ENCODE data around the gene DNAJC7. TPM values are rescaled to one million over a fixed set of nuclear protein-coding genes. Genes with fewer than 3 reads are reported as not detected.
"Not testable (repeated sequence)": the region's sequence is repeated elsewhere in the genome, so short reads cannot be mapped to it uniquely, and the experiment has no call there.

Gene DNAJC7
- total RNA-seq, 1 donor from 2014 or later, result 55.3 TPM

DNA sequence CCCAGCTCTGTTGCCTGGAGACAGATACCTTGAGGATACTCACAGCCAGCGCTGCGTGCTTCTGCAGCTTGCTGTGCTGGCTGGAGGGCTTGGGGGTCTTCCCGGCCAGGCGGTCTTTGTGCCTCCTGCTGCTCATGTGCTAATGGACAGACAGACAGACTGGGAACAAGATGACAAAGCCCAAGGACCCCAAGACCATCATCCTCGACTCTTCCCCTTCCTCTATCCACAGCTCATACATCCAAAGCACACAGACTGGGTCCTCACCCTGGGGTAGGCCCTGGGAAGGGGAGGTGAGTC is 10.3 kb upstream of the DNAJC7 start:
- Histone ChIP-seq H3K27me3 (ENCODE audit: control insufficient read depth in 3 of 3, insufficient read depth in 3 of 3, low read length in 3 of 3) (no peaks in the 10 kb centered on the region), H3K4me1 (ENCODE audit: control insufficient read depth in 3 of 3, insufficient read depth in 3 of 3, low read length in 3 of 3) (peaks cover 15 to 26% (median 18%) of the 10 kb centered on the region in 3 donors), H3K36me3 (ENCODE audit: control insufficient read depth in 3 of 3, insufficient read depth in 3 of 3, low read length in 3 of 3) (peaks cover 18 to 21% (median 19%) of the 10 kb centered on the region in 3 donors), H3K9me3 (ENCODE audit: control insufficient read depth in 3 of 3, low read length in 3 of 3) (no peaks in the 10 kb centered on the region), H3K9ac (ENCODE audit: low read depth in 1 of 3, low read length in 3 of 3) (no peak overlapping the region), H3K27ac (ENCODE audit: low read depth, low read length) (no peak overlapping the region), H3K4me3 (ENCODE audit: low read length in 3 of 3) (no peak overlapping the region)

DNA sequence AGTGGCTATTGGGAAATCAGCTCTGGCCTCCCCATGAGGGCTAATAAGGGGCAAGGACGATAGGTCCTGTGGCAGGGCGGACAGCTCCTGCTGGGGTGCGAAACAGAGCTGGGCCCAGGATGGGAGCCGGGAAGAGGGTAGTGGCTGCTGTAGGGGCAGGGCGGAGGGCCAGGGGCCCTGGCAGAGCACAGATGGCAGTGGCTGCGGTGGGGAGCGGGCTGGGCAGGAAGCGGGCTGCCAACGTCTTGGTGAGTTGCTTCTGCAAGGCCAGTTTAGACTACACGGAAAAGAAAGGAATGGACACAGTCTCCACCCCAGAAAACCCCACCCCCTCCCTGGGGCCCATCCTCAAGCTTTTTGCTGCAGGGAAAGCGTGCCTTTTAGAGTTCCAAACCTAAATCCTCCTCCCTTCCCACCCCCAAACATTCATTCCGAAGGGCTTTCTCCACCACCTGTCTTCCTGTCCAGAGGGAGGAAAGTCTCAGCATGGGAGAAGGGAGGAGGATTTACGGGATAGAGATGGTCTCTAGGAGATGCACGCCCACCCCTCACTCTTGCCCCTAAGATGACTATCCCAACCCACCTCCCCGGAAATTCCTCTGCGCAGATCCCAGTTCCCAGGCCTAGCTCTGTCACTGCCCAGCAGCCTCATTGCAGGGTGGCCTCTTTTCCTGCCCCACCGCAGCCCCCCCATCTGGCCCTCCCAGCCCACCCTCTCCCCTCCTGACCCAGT is 9.8 kb upstream of the DNAJC7 start:
- Histone ChIP-seq H3K36me3 (ENCODE audit: control insufficient read depth in 3 of 3, insufficient read depth in 3 of 3, low read length in 3 of 3) (peaks cover 23 to 26% (median 24%) of the 10 kb centered on the region in 3 donors), H3K4me1 (ENCODE audit: control insufficient read depth in 3 of 3, insufficient read depth in 3 of 3, low read length in 3 of 3) (peaks cover 15 to 26% (median 18%) of the 10 kb centered on the region in 3 donors), H3K9ac (ENCODE audit: low read depth in 1 of 3, low read length in 3 of 3) (no peak overlapping the region), H3K4me3 (ENCODE audit: low read length in 3 of 3) (no peak overlapping the region), H3K9me3 (ENCODE audit: control insufficient read depth in 3 of 3, low read length in 3 of 3) (no peaks in the 10 kb centered on the region), H3K27me3 (ENCODE audit: control insufficient read depth in 3 of 3, insufficient read depth in 3 of 3, low read length in 3 of 3) (no peaks in the 10 kb centered on the region), H3K27ac (ENCODE audit: low read depth, low read length) (no peak overlapping the region)

DNA sequence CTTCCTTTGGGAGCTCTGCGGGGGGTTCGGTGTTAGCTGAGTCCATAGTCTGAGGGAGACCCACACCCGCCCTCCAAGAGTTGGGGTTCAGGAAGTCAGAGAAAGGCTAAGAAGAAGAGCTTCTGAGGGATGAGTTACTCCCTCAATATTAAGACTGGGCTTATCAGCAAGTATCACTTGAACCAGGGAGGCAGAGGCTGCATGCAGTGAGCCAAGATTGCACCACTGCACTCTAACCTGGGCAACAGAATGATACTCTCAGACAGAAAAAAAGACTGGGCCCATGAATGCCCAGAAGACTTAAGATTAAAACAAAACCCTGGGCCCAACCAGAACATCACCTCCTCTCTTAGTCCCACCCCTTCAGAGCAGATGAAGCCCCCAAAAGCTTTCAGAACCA is 8.7 kb upstream of the DNAJC7 start:
- no peak overlapping the region for H3K27ac ChIP-seq (ENCODE audit: low read depth, low read length)
- H3K4me3 ChIP-seq (ENCODE audit: low read length in 3 of 3), result no peak overlapping the region
- H3K36me3 ChIP-seq (ENCODE audit: control insufficient read depth in 3 of 3, insufficient read depth in 3 of 3, low read length in 3 of 3), result peaks cover 24 to 29% (median 26%) of the 10 kb centered on the region in 3 donors
- peaks cover 22 to 32% (median 26%) of the 10 kb centered on the region in 3 donors for H3K4me1 ChIP-seq (ENCODE audit: control insufficient read depth in 3 of 3, insufficient read depth in 3 of 3, low read length in 3 of 3)
- H3K9ac ChIP-seq (ENCODE audit: low read depth in 1 of 3, low read length in 3 of 3), result no peak overlapping the region
- H3K27me3 ChIP-seq (ENCODE audit: control insufficient read depth in 3 of 3, insufficient read depth in 3 of 3, low read length in 3 of 3), result no peaks in the 10 kb centered on the region
- H3K9me3 ChIP-seq (ENCODE audit: control insufficient read depth in 3 of 3, low read length in 3 of 3), result no peaks in the 10 kb centered on the region

DNA sequence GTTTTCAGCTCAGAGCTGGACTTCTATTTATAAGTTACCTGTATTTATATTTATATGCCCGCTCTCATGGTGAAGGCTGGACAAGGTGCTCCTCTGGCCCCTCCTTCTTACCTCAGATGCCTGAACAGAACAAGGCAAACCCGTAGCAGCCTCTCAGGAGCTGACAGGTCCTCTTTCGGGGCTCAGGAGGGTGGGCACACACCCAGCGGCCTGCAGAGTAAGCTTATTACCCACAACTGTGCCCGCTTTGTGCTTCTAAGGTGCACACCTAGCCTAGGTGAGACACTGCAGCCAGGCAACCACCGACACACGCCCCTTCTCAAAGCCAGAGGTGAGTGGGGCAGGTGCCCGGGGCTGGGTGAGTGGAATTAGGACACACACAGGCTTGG is 7.9 kb upstream of the DNAJC7 start:
- no peaks in the 10 kb centered on the region for H3K27me3 ChIP-seq (ENCODE audit: control insufficient read depth in 3 of 3, insufficient read depth in 3 of 3, low read length in 3 of 3)
- H3K4me3 ChIP-seq (ENCODE audit: low read length in 3 of 3), result peak overlapping the region in 1 of 3 donors; percentile 52
- peak overlapping the region; percentile 7 to 69 (median 21) for H3K9ac ChIP-seq (ENCODE audit: low read depth in 1 of 3, low read length in 3 of 3)
- H3K36me3 ChIP-seq (ENCODE audit: control insufficient read depth in 3 of 3, insufficient read depth in 3 of 3, low read length in 3 of 3), result peaks cover 24 to 29% (median 26%) of the 10 kb centered on the region in 3 donors
- H3K4me1 ChIP-seq (ENCODE audit: control insufficient read depth in 3 of 3, insufficient read depth in 3 of 3, low read length in 3 of 3), result peaks cover 29 to 37% (median 30%) of the 10 kb centered on the region in 3 donors
- H3K27ac ChIP-seq (ENCODE audit: low read depth, low read length), result peak overlapping the region; percentile 55
- H3K9me3 ChIP-seq (ENCODE audit: control insufficient read depth in 3 of 3, low read length in 3 of 3), result no peaks in the 10 kb centered on the region

DNA sequence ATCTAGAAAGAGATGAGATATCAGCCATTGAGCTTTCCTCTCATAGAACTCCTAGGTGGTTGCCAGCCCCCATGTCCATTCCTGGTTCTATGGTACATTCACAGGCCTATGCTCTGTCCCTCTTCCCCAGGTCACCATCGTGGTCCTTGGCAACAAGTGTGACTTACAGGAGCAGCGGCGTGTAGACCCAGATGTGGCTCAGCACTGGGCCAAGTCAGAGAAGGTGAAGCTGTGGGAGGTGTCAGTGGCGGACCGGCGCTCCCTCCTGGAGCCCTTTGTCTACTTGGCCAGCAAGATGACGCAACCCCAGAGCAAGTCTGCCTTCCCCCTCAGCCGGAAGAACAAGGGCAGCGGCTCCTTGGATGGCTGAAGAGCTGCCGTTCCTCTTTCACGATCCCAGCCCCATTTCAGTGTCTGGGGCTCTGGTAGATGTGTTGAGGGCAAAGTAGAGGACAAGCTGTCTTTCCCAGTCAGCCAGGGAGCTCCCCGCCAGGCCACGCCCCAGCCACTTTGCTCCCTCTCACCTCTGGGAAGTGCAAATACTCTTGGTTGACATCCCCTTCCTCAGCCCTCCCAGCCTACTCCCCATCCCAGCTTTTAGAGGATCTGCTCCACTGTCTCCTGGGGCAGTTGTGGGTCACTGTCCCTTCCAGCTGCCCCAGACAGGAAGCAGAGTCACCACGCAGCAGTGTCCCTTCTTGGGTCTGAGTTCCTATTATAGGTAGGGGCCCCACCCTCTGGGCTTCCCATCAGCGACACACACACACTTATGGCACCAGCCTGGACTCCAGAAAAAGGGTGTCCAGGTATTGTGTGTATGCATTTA is 6.5 kb upstream of the DNAJC7 start:
- Histone ChIP-seq H3K4me1 (ENCODE audit: control insufficient read depth in 3 of 3, insufficient read depth in 3 of 3, low read length in 3 of 3) (peaks cover 29 to 39% (median 35%) of the 10 kb centered on the region in 3 donors), H3K27ac (ENCODE audit: low read depth, low read length) (peak overlapping the region; percentile 55), H3K27me3 (ENCODE audit: control insufficient read depth in 3 of 3, insufficient read depth in 3 of 3, low read length in 3 of 3) (no peaks in the 10 kb centered on the region), H3K9ac (ENCODE audit: low read depth in 1 of 3, low read length in 3 of 3) (peak overlapping the region in 2 of 3 donors; percentile 12 to 51), H3K4me3 (ENCODE audit: low read length in 3 of 3) (no peak overlapping the region), H3K9me3 (ENCODE audit: control insufficient read depth in 3 of 3, low read length in 3 of 3) (no peaks in the 10 kb centered on the region), H3K36me3 (ENCODE audit: control insufficient read depth in 3 of 3, insufficient read depth in 3 of 3, low read length in 3 of 3) (peaks cover 24 to 29% (median 26%) of the 10 kb centered on the region in 3 donors)

DNA sequence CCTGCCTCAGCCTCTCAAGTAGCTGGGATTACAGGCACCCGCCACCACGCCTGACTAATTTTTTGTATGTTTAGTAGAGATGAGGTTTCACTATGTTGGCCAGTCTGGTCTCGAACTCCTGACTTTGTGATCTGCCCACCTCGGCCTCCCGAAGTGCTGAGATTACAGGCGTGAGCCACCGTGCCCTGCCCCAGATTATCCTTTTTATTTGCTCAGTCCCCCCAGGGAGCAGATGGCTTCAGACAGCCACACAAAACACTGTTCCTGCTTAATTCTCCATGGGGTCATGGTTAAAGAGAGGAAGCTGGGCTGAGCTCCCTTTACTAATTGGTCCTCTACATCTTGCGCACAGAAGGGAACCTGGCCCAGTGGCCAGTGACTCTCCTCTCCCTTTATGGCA is 3.6 kb upstream of the DNAJC7 start:
- Histone ChIP-seq H3K4me1 (ENCODE audit: control insufficient read depth in 3 of 3, insufficient read depth in 3 of 3, low read length in 3 of 3) (peaks cover 41 to 57% (median 52%) of the 10 kb centered on the region in 3 donors), H3K9ac (ENCODE audit: low read depth in 1 of 3, low read length in 3 of 3) (peak overlapping the region in 2 of 3 donors; percentile 97 to 98), H3K4me3 (ENCODE audit: low read length in 3 of 3) (peak overlapping the region; percentile 83 to 94 (median 91)), H3K36me3 (ENCODE audit: control insufficient read depth in 3 of 3, insufficient read depth in 3 of 3, low read length in 3 of 3) (peaks cover 24 to 29% (median 25%) of the 10 kb centered on the region in 3 donors)
- H3K27ac ChIP-seq (ENCODE audit: low read depth, low read length); H3K9me3 ChIP-seq (ENCODE audit: control insufficient read depth in 3 of 3, low read length in 3 of 3); H3K27me3 ChIP-seq (ENCODE audit: control insufficient read depth in 3 of 3, insufficient read depth in 3 of 3, low read length in 3 of 3): not testable (repeated sequence)

DNA sequence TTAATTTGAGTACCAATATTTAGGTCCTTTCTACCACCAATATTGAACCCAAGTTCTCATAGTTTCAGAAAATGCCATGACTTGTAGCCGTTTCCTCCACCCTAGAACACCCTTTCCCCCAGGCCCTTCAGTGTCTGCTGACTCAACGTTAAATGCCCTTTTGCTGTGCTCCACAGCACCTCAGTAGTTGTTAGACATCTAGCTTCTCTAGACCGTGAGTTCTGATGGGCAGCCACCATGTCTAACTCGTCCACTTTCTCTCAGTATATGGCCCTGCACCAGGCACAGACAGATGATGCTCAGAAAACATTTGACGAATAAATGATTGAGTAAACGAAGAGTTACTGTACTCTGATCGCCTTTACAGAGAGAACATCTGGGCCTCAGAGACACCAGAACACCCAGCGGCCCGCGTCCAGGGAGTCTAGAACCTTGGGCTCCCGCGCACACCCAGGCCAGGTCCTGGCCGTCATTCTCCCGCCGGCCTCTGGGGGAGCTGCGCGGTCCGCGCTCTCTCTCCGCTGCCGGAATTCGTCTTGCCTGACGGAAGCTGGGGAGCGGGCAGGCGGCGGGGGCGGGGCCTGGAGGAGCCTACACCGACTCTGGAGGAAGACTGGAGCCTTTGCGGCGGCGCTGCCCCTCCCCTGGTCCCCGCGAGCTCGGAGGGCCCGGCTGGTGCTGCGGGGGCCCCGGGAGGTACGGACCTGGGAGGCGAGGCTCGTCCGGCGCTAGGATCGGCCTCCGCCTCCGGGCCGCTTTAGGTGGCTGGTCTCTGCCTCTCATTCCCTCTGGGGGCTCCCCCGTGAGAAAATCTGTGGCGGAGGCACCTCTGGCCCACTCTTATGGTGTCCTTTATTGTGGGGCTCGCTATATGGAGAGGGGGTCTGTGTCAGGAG is 2.5 kb upstream of the DNAJC7 start, which contains the start of gene NKIRAS2:
Gene NKIRAS2, plus strand, starts transcription at position 582 of the 896 bp plus-strand sequence. CDS start 1,488 bp downstream, outside the sequence.
- no peaks in the 10 kb centered on the region for H3K9me3 ChIP-seq (ENCODE audit: control insufficient read depth in 3 of 3, low read length in 3 of 3)
- H3K4me1 ChIP-seq (ENCODE audit: control insufficient read depth in 3 of 3, insufficient read depth in 3 of 3, low read length in 3 of 3), result peaks cover 40 to 57% (median 46%) of the 10 kb centered on the region in 3 donors
- H3K4me3 ChIP-seq (ENCODE audit: low read length in 3 of 3), result peak within 1 kb of the TSS; percentile 83 to 94 (median 91)
- peak within 1 kb of the TSS; percentile 80 for H3K27ac ChIP-seq (ENCODE audit: low read depth, low read length)
- peak within 1 kb of the TSS; percentile 93 to 98 (median 97) for H3K9ac ChIP-seq (ENCODE audit: low read depth in 1 of 3, low read length in 3 of 3)
- H3K27me3 ChIP-seq (ENCODE audit: control insufficient read depth in 3 of 3, insufficient read depth in 3 of 3, low read length in 3 of 3), result no peaks in the 10 kb centered on the region
- H3K36me3 ChIP-seq (ENCODE audit: control insufficient read depth in 3 of 3, insufficient read depth in 3 of 3, low read length in 3 of 3), result peaks cover 24 to 25% (median 25%) of the 10 kb centered on the region in 3 donors

DNA sequence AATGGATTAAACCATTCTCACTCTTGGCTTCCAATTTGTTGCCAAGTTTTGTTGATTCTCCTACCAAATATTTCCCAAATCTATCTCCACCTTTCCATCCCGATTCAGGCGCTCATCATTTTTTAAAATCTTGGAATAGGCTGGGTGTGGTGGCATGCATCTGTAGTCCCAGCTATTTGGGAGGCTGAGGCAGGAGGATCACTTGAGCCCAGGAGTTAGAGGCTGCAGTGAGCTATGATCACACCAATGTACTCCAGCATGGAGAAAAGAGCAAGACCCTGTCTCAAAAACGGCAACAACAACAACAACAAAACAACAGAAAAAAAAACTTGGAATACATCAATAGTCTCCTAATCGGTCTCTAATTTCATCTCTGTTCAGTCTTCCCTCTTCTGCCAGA is 1.7 kb upstream of the DNAJC7 start:
- Histone ChIP-seq H3K27me3 (ENCODE audit: control insufficient read depth in 3 of 3, insufficient read depth in 3 of 3, low read length in 3 of 3) (no peaks in the 10 kb centered on the region), H3K9ac (ENCODE audit: low read depth in 1 of 3, low read length in 3 of 3) (no peak overlapping the region), H3K4me3 (ENCODE audit: low read length in 3 of 3) (no peak overlapping the region), H3K9me3 (ENCODE audit: control insufficient read depth in 3 of 3, low read length in 3 of 3) (no peaks in the 10 kb centered on the region), H3K4me1 (ENCODE audit: control insufficient read depth in 3 of 3, insufficient read depth in 3 of 3, low read length in 3 of 3) (peaks cover 32 to 57% (median 43%) of the 10 kb centered on the region in 3 donors), H3K36me3 (ENCODE audit: control insufficient read depth in 3 of 3, insufficient read depth in 3 of 3, low read length in 3 of 3) (peaks cover 20 to 22% (median 20%) of the 10 kb centered on the region in 3 donors), H3K27ac (ENCODE audit: low read depth, low read length) (no peak overlapping the region)

DNA sequence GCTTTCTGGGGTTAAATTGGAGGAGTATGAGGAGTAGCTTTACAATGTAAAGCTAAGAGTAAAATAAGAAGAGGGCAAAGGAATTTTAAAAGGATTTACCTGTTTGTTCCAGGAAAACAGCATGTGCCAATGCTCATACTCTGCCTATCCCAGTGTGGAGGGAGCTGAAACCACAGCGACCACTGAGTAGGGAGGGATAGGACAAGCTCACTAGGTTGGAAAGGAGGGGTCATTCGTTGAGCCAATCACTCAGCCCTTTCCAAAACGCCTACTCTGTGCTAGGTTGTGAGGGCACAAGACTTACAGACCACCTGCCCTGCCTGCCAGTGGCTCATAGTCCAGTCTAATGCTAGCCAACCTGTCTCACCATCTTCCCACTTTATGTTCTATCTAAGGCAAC is 1.1 kb upstream of the DNAJC7 start:
- Histone ChIP-seq H3K27me3 (ENCODE audit: control insufficient read depth in 3 of 3, insufficient read depth in 3 of 3, low read length in 3 of 3) (no peaks in the 10 kb centered on the region), H3K4me1 (ENCODE audit: control insufficient read depth in 3 of 3, insufficient read depth in 3 of 3, low read length in 3 of 3) (peaks cover 37 to 60% (median 42%) of the 10 kb centered on the region in 3 donors), H3K9me3 (ENCODE audit: control insufficient read depth in 3 of 3, low read length in 3 of 3) (no peaks in the 10 kb centered on the region), H3K27ac (ENCODE audit: low read depth, low read length) (peak overlapping the region; percentile 94), H3K36me3 (ENCODE audit: control insufficient read depth in 3 of 3, insufficient read depth in 3 of 3, low read length in 3 of 3) (peaks cover 13 to 16% (median 14%) of the 10 kb centered on the region in 3 donors), H3K9ac (ENCODE audit: low read depth in 1 of 3, low read length in 3 of 3) (peak overlapping the region; percentile 88 to 99 (median 98)), H3K4me3 (ENCODE audit: low read length in 3 of 3) (peak overlapping the region; percentile 97 to 98 (median 98))
